Stimulated activated CD8-positive, alpha-beta memory T cell treated with anti-CD3 and anti-CD28 coated beads, Interleukin-7, amount 100 ng/mL, for 24 hours (primary cell): Measurements from ENCODE around the gene CTXN3.

Experiments
- DNase-seq: peaks from one replicate; pipeline ENCODE4 v3.0.0-alpha.2; 2020; ENCODE audit warnings: low read depth

The CTXN3 gene

GRCh38 chr5:127649018-127649439 is at the start of gene CTXN3:
TSS of gene CTXN3 (plus strand) at chr5:127649082. CDS start at chr5:127657522, 8,440 bp downstream.
- DNase-seq: no peak

DNA sequence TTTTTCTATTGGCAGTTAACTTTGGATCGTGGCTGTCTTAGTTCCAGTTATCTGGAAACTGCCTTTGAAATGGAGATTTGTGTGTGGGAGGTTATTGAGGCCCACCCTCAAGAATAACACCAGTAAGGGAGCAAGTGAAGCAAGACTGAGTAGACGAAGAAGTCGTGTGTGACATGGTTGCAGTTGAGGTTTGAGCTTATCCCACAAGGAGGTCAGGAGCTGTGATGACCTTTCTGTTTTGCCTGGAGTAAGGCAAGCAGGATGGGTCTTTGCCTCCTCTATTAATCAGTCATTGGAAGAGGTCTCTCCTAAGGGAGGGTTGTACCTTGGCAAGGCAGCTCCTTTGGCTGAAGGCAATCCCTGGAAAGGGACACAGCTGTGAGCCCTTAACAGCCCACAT is 49.6 kb upstream of the CTXN3 start:
- DNase-seq: no peak

- DNase-seq: no peak
These were observed 49.0 kb upstream of the CTXN3 start for GRCh38 chr5:127599847-127600246.

DNA sequence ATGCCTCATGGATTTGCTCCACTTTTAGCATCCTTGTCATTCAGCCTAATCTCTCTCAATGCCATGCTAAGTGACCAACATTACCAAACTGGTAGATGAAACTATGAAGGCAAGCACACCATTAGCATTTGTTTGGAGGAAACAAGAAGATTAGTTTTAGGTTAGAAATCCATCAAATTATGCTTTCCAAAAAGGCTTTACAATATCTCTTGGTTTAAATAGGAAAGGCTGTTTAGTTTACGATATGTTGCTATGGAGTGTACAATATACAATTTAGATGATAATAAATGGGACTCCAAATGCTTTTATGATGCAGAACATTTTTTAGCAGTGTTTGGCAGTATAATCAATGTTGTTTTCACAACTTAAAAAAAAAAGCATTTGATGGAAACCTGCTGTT is 47.8 kb upstream of the CTXN3 start:
- DNase-seq: no peak

- DNase-seq: no peak
These were observed 47.3 kb upstream of the CTXN3 start for GRCh38 chr5:127601601-127602000.

GRCh38 chr5:127602481-127602880 is 46.4 kb upstream of the CTXN3 start:
- no peak for DNase-seq

DNA sequence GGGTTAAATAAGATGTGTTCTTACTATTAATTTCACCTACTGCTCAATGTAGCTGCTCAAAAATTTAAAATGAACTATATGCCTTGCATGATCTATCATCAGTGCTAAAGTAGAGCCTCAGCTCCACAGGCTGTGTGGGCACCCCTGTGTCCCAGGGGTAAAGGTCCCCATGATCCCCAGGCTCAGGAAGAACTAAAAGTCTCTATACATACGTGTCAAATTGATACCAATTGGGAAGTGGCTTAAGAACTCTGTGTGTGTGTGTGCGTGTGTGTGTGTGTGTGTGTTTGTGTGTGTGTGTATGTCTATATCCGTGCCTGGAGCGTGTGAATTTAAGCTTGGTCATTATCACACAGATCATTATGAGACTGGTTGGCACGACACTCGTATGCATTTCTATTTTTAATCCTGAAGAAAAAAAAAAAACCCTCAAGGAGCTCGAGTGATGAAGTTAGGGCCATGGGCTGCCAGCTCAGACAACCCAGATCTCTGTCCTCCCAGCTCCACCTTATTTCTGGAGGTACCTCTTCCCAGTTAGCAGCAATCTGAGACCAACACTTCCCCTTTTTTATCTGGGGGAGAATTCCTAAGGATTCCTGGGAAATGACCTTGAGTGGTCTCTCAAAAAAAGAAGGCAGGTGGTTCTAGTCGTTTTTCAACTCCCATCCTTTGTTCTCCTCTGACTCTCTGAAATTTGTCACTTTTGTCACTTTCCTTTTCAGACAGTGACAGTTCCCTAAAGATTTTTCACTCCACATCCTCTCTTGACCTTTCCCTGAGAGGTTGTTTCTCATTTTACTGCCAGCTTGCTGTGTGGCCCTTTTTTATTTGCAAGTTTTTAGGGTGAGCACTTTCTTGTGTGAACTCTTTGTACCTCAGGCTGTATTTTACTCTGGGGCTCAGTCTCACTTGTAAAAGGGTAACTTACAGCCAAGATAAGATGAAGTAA is 45.7 kb upstream of the CTXN3 start:
- no peak for DNase-seq

GRCh38 chr5:127608077-127608660 is 40.7 kb upstream of the CTXN3 start:
- DNase-seq: no peak

GRCh38 chr5:127609011-127609410 is 39.9 kb upstream of the CTXN3 start:
- no peak for DNase-seq

DNA sequence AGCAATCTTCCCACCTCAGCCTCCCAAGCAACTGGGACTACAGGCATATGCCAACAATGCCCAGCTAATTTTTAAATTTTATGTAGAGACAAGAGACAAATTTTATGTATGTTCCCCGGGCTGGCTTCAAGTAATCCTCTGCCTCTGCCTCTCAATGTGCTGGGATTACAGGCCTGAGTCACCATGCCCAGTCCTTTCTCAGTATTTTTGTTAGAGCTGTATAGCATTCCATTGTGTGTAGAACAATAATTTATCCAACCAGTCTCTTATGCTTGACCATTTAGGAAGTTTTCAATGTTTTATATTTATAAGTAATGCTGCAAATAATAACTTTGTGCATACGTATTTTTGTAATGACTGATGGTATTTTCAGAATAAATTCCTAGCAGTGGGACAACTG is 38.9 kb upstream of the CTXN3 start:
- no peak for DNase-seq

DNA sequence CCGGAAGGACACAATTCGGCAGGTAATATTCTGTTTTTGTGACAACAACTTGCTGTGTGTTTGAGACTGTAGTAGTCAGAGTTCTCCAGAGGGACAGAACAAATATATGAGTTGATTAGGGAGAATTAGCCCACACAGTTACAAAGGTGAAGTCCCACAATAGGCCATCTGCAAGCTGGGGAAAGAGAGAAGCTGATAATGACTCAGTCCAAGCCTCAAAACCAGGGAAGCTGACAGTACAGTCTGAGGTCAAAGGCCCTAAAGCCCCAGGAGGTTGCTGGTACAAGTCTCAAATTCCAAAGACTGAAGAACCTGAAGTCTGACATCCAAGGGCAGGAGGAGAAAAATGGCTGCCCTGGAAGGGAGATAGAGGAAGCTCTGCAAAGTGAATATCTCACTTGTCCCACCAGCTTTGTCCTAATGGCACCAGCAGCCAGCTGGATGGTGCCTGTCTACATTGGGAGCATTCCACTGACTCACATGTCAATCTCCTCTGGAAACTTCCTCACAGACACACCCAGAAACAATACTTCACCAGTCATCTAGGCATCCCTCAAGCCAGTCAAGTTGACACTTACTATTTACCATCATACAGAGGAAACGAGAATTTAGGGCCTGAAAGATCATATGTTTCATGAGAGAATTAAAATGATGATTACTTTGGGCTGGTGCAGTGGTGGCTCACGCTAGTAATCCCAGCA is 36.3 kb upstream of the CTXN3 start:
- DNase-seq: no peak

- no peak for DNase-seq
These were observed 33.0 kb upstream of the CTXN3 start for GRCh38 chr5:127615916-127616315.

GRCh38 chr5:127619908-127620479 is 28.9 kb upstream of the CTXN3 start:
- DNase-seq: no peak

- no peak for DNase-seq
These were observed 27.1 kb upstream of the CTXN3 start for GRCh38 chr5:127621601-127622325.

- no peak for DNase-seq
These were observed 14.9 kb upstream of the CTXN3 start for GRCh38 chr5:127634007-127634406.

DNA sequence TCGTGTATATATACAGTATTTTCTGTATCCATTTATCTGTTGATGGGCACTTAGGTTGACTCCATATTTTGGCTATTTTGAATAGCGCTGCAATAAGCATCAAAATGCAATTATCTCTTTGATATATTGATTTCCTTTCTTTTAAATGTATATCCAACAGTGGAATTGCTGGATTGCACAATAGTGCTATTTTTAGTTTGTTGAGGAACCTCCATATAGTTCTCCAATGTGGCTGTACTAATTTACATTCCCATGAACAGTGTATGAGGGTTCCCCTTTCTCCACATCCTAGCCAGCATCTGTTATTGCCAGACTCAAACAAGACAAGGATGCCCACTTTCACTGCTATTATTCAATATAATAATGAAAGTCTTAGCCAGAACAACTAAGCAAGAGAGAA is 9.1 kb upstream of the CTXN3 start:
- no peak for DNase-seq

DNA sequence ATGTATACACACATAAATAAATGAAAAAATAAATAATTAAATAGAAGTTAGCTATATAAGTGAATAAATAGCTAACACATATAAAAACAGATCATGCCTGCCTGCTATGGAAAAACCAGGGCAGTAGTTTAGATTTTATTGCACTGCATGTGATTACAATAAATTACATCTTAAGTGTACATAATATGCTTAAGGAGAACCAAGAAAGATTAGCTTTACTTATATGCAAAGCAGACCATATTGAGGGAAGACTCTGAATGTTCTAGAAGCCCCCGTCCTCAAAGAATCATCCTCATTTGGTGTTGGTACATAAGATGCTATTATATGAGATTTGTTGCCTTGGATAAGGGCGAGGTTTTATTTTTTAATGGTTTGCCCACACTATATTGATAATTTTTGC is 5.9 kb upstream of the CTXN3 start:
- no peak for DNase-seq

DNA sequence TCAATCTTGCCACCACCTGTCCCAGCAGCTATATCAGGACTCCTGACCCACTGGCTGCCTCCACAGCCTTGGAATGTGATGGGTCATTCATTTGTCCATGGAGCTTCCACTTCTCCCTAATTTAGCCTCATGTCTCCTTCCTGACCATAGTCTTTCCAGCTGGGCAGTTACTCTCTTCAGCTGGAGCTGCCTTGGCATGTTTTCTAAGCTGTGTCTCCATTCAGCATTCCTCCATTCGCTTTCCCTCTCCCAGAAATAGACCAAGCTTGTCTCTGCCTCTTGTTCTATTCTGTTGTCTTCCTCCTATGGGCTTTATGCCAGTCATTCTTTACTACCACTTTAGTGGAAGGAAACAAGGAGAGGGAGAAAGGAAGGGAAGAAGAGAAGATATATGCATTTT is 5.3 kb upstream of the CTXN3 start:
- DNase-seq: no peak

DNA sequence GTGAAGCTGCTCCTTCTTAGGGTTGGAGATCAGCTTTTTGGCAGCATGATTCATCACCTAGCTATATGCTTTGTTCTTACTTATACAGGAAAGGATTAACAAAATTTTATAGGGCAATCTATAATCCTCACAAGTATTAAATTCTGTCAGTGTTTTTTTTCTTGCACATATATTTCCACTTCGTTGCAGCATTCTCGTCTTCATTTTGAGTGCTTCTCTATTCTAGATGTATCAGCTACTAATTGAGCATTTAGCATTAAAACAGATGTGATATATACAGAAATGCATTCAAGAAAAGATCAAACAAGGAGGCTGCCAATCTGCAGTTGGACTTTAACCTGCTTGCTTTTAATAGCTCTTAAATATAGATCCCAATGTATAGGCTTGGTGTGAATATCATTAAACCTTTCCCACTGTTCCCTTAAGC is 3.6 kb upstream of the CTXN3 start:
- DNase-seq: no peak

DNA sequence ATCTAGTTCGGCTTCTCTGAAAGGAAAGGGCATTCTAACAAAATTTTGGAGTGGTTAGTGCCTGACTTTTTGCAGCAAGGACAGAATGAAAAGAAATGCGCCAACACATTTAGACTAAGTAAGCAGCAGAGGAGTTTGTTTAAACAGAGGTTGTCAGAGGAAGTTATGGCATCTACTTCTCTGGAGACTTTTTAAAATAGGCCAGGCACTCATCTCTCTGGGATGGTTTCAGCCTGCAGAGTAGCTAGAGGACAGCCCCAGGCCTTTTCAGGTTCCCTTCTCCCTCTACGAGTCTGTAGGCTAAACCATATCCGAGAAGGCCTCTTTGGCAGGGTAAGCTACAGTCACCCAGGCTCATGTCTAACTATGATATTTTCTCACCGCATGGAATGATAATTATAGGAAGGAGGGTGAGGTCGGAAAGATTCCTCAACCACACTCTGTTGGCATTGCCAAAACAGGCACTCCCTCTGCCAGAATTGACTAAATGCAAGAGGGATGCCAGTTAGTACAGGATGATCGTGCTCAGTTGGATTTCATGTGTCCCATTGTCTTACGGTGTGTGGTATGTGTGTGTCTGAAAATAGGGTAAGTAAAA is 1.4 kb upstream of the CTXN3 start:
- no peak for DNase-seq

DNA sequence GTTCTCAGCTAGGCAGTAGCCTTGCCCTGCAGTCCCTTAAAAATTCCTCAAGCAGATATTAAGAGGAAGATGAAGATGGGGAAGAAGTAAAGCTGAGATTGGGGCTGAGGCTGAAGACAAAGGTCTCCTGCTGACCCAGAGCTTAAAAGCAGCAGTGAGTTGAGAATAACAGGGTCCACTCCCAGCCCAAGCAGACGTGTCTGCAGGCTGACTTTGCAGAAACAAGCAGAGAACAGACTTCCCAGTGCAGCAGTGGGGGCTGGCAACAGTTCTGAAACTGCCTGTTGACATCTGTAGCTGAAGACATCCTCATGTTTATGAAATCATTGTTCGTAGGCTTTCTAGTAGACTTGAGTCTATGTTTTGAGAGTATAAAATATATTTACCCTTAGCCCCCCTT is 1.1 kb downstream of the CTXN3 start:
- no peak for DNase-seq
